Gastrocnemius medialis (tissue), 4 donors: ENCODE measurements around the gene DBP. TPM values are rescaled to one million over a fixed set of nuclear protein-coding genes. Genes with fewer than 3 reads are reported as not detected.

Source experiments
- ATAC-seq, 2 donors: fragments of 150-250 bp; one replicate each; pipeline ENCODE4 v1.9.1; 2016
- DNase-seq, 2 donors: peaks; one replicate each; pipeline ENCODE4 v3.0.0-alpha.2; 2019
- H3K27ac ChIP-seq, 4 donors: fragments of 200-600 bp; sonication (generic); 1 replicate in 1 of 4; 2 replicates in 3 of 4; pipeline ENCODE4 v1.5.1; 2016 to 2018; ENCODE audit warnings: mild to moderate bottlenecking in 2 of 4, moderate library complexity in 1 of 4
- H3K27me3 ChIP-seq, 3 donors: fragments of 200-600 bp; sonication (generic) in 2 of 3; 1 replicate in 1 of 3; 2 replicates in 2 of 3; pipeline versions ENCODE4 v1.5.1 to v1.6.0; 2016 to 2019; ENCODE audit warnings: mild to moderate bottlenecking in 1 of 3, moderate library complexity in 1 of 3
- H3K36me3 ChIP-seq, 2 donors: fragments of 200-600 bp; sonication (generic) in 1 of 2; one replicate each; pipeline ENCODE4 v1.5.1; 2017 to 2018
- H3K4me1 ChIP-seq, 2 donors: fragments of 200-600 bp; sonication (generic) in 1 of 2; one replicate each; pipeline ENCODE4 v1.5.1; 2016 to 2017; ENCODE audit warnings: mild to moderate bottlenecking in 2 of 2
- H3K4me3 ChIP-seq, 4 donors: fragments of 200-600 bp; sonication (generic) in 3 of 4; 1 replicate in 1 of 4; 2 replicates in 3 of 4; pipeline ENCODE4 v1.5.1; 2016 to 2019; ENCODE audit warnings: mild to moderate bottlenecking in 2 of 4
- H3K9me3 ChIP-seq, 3 donors: fragments of 200-600 bp; sonication (generic) in 2 of 3; 1 replicate in 1 of 3; 2 replicates in 2 of 3; pipeline ENCODE4 v1.5.1; 2016 to 2019
- CTCF ChIP-seq, 5 experiments: fragments of 450-650 bp in 3 of 5; fragments of 200-600 bp in 2 of 5; sonication (generic) in 2 of 5; IDR thresholded peaks in 4 of 5; conservative IDR thresholded peaks in 1 of 5; 1 replicate in 4 of 5; 2 replicates in 1 of 5; pipeline ENCODE4 v1.5.1; 2016 to 2019; ENCODE audit warnings: antibody characterized with exemption in 5 of 5, mild to moderate bottlenecking in 3 of 5, moderate library complexity in 3 of 5
- POLR2A ChIP-seq, 2 donors: fragments of 450-650 bp; IDR thresholded peaks; one replicate each; pipeline ENCODE4 v1.6.1; 2017; ENCODE audit warnings: antibody characterized with exemption in 2 of 2, mild to moderate bottlenecking in 2 of 2, moderate library complexity in 2 of 2
- in situ Hi-C, 4 donors: fragments of 200-750 bp; cut with MboI; loops; one replicate each; pipeline versions ENCODE4 v1.15.0 to v1.8.0; 2017; ENCODE audit warnings: low sequenced_read_pairs in 4 of 4
- intact Hi-C: fragments of 100-400 bp; cut with DNase I; formaldehyde crosslinking; loops from one replicate; pipeline ENCODE4 v1.15.1; 2023; ENCODE audit warnings: low total_unique reads
- total RNA-seq, 4 donors: library from RNA; depleted of rRNA; stranded (reverse); fragments of >200 nt; gene quantifications; one replicate each; pipeline versions ENCODE4 v1.1.0 to v1.2.3, GENCODE V29; 2016

Gene DBP
- total RNA-seq, 4 donors from 2014 or later = 1.7 to 12.9 (median 4.4) TPM

GRCh38 chr19:48637948-48638830 lies 1.0 kb upstream of the DBP start:
- peak; percentile 76 to 90 for DNase-seq
- peak in 1 of 2 donors; percentile 21 for TF ChIP-seq POLR2A (IDR thresholded peaks at IDR 0.05)
- peak in 1 of 5 experiments; percentile 18 for TF ChIP-seq CTCF (IDR thresholded peaks at IDR 0.05 in 4 of 5, conservative IDR thresholded peaks at IDR 0.05 in 1 of 5)
- Histone ChIP-seq H3K27ac (peak overlapping the region; percentile 97 to 100 (median 100)), H3K27me3 (no peaks in the 10 kb centered on the region), H3K36me3 (no peaks in the 10 kb centered on the region), H3K4me1 (peaks cover 28 to 38% of the 10 kb centered on the region in 2 donors), H3K4me3 (peak overlapping the region; percentile 58 to 95 (median 76)), H3K9me3 (no peaks in the 10 kb centered on the region)
- ATAC-seq = peak; percentile 41 to 42
- intact Hi-C loops = loop anchor here (2.0 to 10.0 kb wide), 4 partner anchors 149 to 1564 kb away; partner anchors contain the start of genes AKT1S1, MYH14 and TBC1D17
- in situ Hi-C loops = loop anchor here in 1 of 4 donors (25.0 kb wide), 1 partner anchor 99 kb away; the partner anchor contains the start of genes IZUMO1 and RASIP1

GRCh38 chr19:48637449-48637947 lies 319 bp upstream of the DBP start:
- H3K4me1 ChIP-seq = peaks cover 35 to 45% of the 10 kb centered on the region in 2 donors
- intact Hi-C loops (loop anchor here (5.0 to 10.0 kb wide), 3 partner anchors 515 to 1565 kb away; partner anchors contain the start of genes AKT1S1, MYH14 and TBC1D17), in situ Hi-C loops (loop anchor here in 1 of 4 donors (25.0 kb wide), 1 partner anchor 100 kb away; the partner anchor contains the start of genes IZUMO1 and RASIP1)
- H3K9me3 ChIP-seq = no peaks in the 10 kb centered on the region
- no peaks in the 10 kb centered on the region for H3K36me3 ChIP-seq
- ATAC-seq = peak; percentile 52 to 55
- TF ChIP-seq POLR2A (IDR thresholded peaks at IDR 0.05) (peak; percentile 59 to 76), CTCF (IDR thresholded peaks at IDR 0.05 in 4 of 5, conservative IDR thresholded peaks at IDR 0.05 in 1 of 5) (peak in 1 of 5 experiments; percentile 21)
- H3K27me3 ChIP-seq = no peaks in the 10 kb centered on the region
- H3K27ac ChIP-seq = peak overlapping the region; percentile 97 to 100 (median 100)
- peak overlapping the region; percentile 58 to 95 (median 76) for H3K4me3 ChIP-seq
- DNase-seq = peak; percentile 99 to 100

- Histone ChIP-seq H3K27me3 (no peaks in the 10 kb centered on the region), H3K9me3 (no peaks in the 10 kb centered on the region), H3K4me3 (peak overlapping the region; percentile 58 to 95 (median 76)), H3K4me1 (peaks cover 48 to 58% of the 10 kb centered on the region in 2 donors), H3K36me3 (no peaks in the 10 kb centered on the region), H3K27ac (peak overlapping the region; percentile 97 to 100 (median 100))
- ATAC-seq = no peak
- DNase-seq = peak in 1 of 2 donors; percentile 71
- TF ChIP-seq CTCF (IDR thresholded peaks at IDR 0.05 in 4 of 5, conservative IDR thresholded peaks at IDR 0.05 in 1 of 5) (no peak), POLR2A (IDR thresholded peaks at IDR 0.05) (no peak)
- intact Hi-C loops = loop anchor here (2.0 to 10.0 kb wide), 6 partner anchors 17 to 1566 kb away; partner anchors contain the start of genes AKT1S1, GYS1, MYH14 and PPP1R15A
- in situ Hi-C loops = loop anchor here in 1 of 4 donors (25.0 kb wide), 1 partner anchor 101 kb away; the partner anchor contains the start of genes IZUMO1 and RASIP1
These were observed 967 bp downstream of the DBP start for GRCh38 chr19:48635966-48636858.
